T-cell (primary cell): ENCODE data around the gene WDR20. TPM values are rescaled to one million over a fixed set of nuclear protein-coding genes. Genes with fewer than 3 reads are reported as not detected.
"Not testable (repeated sequence)": the region's sequence is repeated elsewhere in the genome, so short reads cannot be mapped to it uniquely, and the experiment has no call there.

Source experiments
- ATAC-seq, 4 experiments: fragments of 200-7000 bp in 3 of 4; fragments of 150-1000 bp in 1 of 4; cut with Tn5 transposase; replicated peaks in 1 of 4; 1 replicate in 3 of 4; 2 replicates in 1 of 4; pipeline ENCODE4 v1.10.0; 2021; ENCODE audit warnings: moderate library complexity in 3 of 4, mild to moderate bottlenecking in 2 of 4, moderate number of reproducible peaks in 1 of 4
- CTCF ChIA-PET, 2 donors: fragments of 300-600 bp; sonication (Branson Sonifier 250); formaldehyde crosslinking; loops; one replicate each; lab custom pipeline; 2022; ENCODE audit warnings: antibody characterized with exemption in 2 of 2; lab: Charles Lee
- POLR2A ChIA-PET, 2 donors: fragments of 300-600 bp; sonication (Branson Sonifier 250); formaldehyde crosslinking; loops; one replicate each; lab custom pipeline; 2022; ENCODE audit warnings: antibody characterized with exemption in 2 of 2; lab: Charles Lee
- DNase-seq, 35 experiments: peaks; one replicate each; pipeline versions ENCODE4 v3.0.0 to v3.0.0-alpha.2; 2013 to 2023
- H3K27ac ChIP-seq: one replicate; pipeline ENCODE4 v1.5.1; 2013; ENCODE audit warnings: low read length
- H3K27me3 ChIP-seq, 2 experiments: replicated peaks in 1 of 2; 1 replicate in 1 of 2; 2 replicates in 1 of 2; pipeline versions ENCODE4 v1.6.1 to v1.7.0; 2013; ENCODE audit warnings: low read length in 1 of 2, mixed read lengths in 1 of 2; ENCODE audit not compliant: control insufficient read depth in 2 of 2, insufficient read depth in 2 of 2; ENCODE audit errors: extremely low read depth in 1 of 2
- H3K36me3 ChIP-seq, 2 donors: 1 replicate in 1 of 2; 2 replicates in 1 of 2; pipeline versions ENCODE4 v1.6.1 to v1.7.0; 2013; ENCODE audit warnings: low read length in 1 of 2; ENCODE audit not compliant: control insufficient read depth in 2 of 2, insufficient read depth in 1 of 2; ENCODE audit errors: extremely low read depth in 1 of 2
- H3K4me1 ChIP-seq, 2 experiments: 1 replicate in 1 of 2; 2 replicates in 1 of 2; pipeline versions ENCODE4 v1.6.1 to v1.7.0; 2013; ENCODE audit warnings: low read length in 2 of 2, mixed read lengths in 1 of 2; ENCODE audit not compliant: insufficient read depth in 2 of 2, control insufficient read depth in 1 of 2; ENCODE audit errors: extremely low read depth in 1 of 2
- H3K4me3 ChIP-seq, 2 donors: 1 replicate in 1 of 2; 2 replicates in 1 of 2; pipeline versions ENCODE4 v1.5.1 to v1.7.0; 2013; ENCODE audit warnings: mild to moderate bottlenecking in 2 of 2, low read length in 1 of 2, moderate library complexity in 1 of 2; ENCODE audit not compliant: control insufficient read depth in 1 of 2; ENCODE audit errors: extremely low read depth in 1 of 2
- H3K9me3 ChIP-seq: 2 replicates; pipeline ENCODE4 v1.7.0; 2013
- H3K27ac Mint-ChIP-seq, 2 donors: one replicate each; pipeline ENCODE4 v1.8.0; 2020 to 2021; ENCODE audit warnings: mild to moderate bottlenecking in 2 of 2, mixed read lengths in 2 of 2
- H3K27me3 Mint-ChIP-seq, 2 donors: one replicate each; pipeline ENCODE4 v1.8.0; 2021 to 2022; ENCODE audit warnings: mixed read lengths in 2 of 2
- H3K36me3 Mint-ChIP-seq: one replicate; pipeline ENCODE4 v1.8.0; 2021; ENCODE audit warnings: mixed read lengths
- H3K4me1 Mint-ChIP-seq, 3 donors: one replicate each; pipeline ENCODE4 v1.8.0; 2020 to 2022; ENCODE audit warnings: mixed read lengths in 3 of 3, mild to moderate bottlenecking in 1 of 3
- H3K4me3 Mint-ChIP-seq, 3 donors: one replicate each; pipeline ENCODE4 v1.8.0; 2020 to 2022; ENCODE audit warnings: mild to moderate bottlenecking in 3 of 3, mixed read lengths in 3 of 3, moderate library complexity in 3 of 3
- H3K9me3 Mint-ChIP-seq, 3 donors: one replicate each; pipeline ENCODE4 v1.8.0; 2020 to 2022; ENCODE audit warnings: mixed read lengths in 3 of 3
- WGBS: methylation state at CpG from one replicate; pipeline ENCODE4 v1.1.5; 2013; ENCODE audit warnings: missing lambda C conversion rate; ENCODE audit not compliant: insufficient coverage; 5-methylcytosine and 5-hydroxymethylcytosine counted together
- total RNA-seq, 35 experiments: library from RNA in 6 of 35; stranded (reverse) in 6 of 35; fragments of 120-200 nt in 1 of 35; gene quantifications; one replicate each; pipeline versions ENCODE4 v1.2.1 to v1.2.4 and lab custom pipeline; 2013 to 2026

WDR20 gene
- total RNA-seq, 5 donors from 2014 or later (not counting 1 experiment from before 2014, with no cell fraction given) = 38.9 to 53.1 (median 49.5) TPM

DNA sequence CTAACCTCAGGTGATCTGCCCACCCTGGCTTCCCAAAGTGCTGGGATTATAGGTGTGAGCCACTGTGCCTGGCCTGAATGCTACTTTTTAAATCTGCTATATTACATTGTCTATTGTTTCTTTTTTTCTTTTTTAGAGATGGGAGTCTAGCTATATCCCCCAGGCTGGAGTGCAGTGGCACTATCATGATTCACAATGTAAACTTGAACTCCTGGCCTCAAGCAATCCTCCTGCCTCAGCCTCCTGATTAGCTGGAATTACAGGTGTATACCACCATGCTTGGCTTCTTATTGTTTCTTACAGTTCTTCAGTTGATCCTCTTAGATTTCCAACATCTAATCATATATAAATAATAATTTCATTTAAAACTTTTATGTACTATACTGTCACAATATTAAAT, 15.3 kb upstream of the WDR20 start:
- Histone ChIP-seq H3K27ac (no peak overlapping the region), H3K27me3 (no peaks in the 10 kb centered on the region), H3K9me3 (no peaks in the 10 kb centered on the region), H3K4me3 (no peak overlapping the region), H3K4me1 (no peaks in the 10 kb centered on the region), H3K36me3 (no peaks in the 10 kb centered on the region)
- ChIA-PET CTCF (no interaction called here), POLR2A (no interaction called here)
- DNase-seq = no peak
- H3K9me3 Mint-ChIP-seq = no peaks in the 10 kb centered on the region
- H3K4me1 Mint-ChIP-seq = no peaks in the 10 kb centered on the region
- no peaks in the 10 kb centered on the region for H3K36me3 Mint-ChIP-seq
- no peak overlapping the region for H3K27ac Mint-ChIP-seq
- no peak for ATAC-seq
- no peak overlapping the region for H3K4me3 Mint-ChIP-seq
- no peaks in the 10 kb centered on the region for H3K27me3 Mint-ChIP-seq

DNA sequence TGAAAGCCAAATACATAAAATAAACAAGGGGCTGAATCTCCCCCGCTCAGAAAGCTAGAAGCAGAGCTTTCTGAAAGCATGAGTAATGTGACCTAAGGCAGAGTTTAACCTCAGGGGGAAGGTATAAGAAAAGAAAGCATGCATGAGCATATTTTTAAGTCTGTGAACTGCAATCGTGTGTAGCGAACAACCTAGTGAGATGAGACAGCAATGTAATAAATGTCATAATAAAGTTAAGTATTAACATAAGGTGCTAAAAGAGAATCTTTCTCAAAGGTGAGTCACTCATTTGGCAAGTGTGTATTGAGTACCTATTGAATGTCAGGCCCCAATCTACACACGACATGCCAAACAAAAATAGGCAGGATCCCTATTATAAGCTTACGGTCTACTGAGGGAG, 14.2 kb upstream of the WDR20 start:
- Histone ChIP-seq H3K36me3 (no peaks in the 10 kb centered on the region), H3K27me3 (no peaks in the 10 kb centered on the region), H3K4me1 (no peaks in the 10 kb centered on the region), H3K4me3 (no peak overlapping the region), H3K9me3 (no peaks in the 10 kb centered on the region), H3K27ac (no peak overlapping the region)
- DNase-seq = no peak
- no peak overlapping the region for H3K4me3 Mint-ChIP-seq
- no peak for ATAC-seq
- no peaks in the 10 kb centered on the region for H3K9me3 Mint-ChIP-seq
- CTCF ChIA-PET = interaction anchor here in 1 of 2 donors (0.5 kb wide), 1 partner anchor 75 kb away, joined by 3 read pairs; no protein-coding TSS in a partner anchor
- H3K36me3 Mint-ChIP-seq = no peaks in the 10 kb centered on the region
- POLR2A ChIA-PET = no interaction called here
- no peaks in the 10 kb centered on the region for H3K27me3 Mint-ChIP-seq
- no peaks in the 10 kb centered on the region for H3K4me1 Mint-ChIP-seq
- no CpG with 5 or more reads among the region's 5 CpGs for WGBS
- H3K27ac Mint-ChIP-seq = no peak overlapping the region

- Mint-ChIP-seq H3K4me3 (no peak overlapping the region), H3K27ac (no peak overlapping the region), H3K36me3 (no peaks in the 10 kb centered on the region), H3K4me1 (no peaks in the 10 kb centered on the region), H3K9me3 (no peaks in the 10 kb centered on the region), H3K27me3 (no peaks in the 10 kb centered on the region)
- Histone ChIP-seq H3K4me1 (no peaks in the 10 kb centered on the region), H3K4me3 (no peak overlapping the region), H3K27me3 (no peaks in the 10 kb centered on the region), H3K27ac (no peak overlapping the region), H3K9me3 (no peaks in the 10 kb centered on the region), H3K36me3 (no peaks in the 10 kb centered on the region)
- 85% methylated on average over 4 of the region's 5 CpGs for WGBS
- no peak for DNase-seq
- ChIA-PET CTCF (interaction anchor here in 1 of 2 donors (0.6 kb wide), 1 partner anchor 187 kb away, joined by 3 read pairs; no protein-coding TSS in a partner anchor), POLR2A (no interaction called here)
- ATAC-seq = no peak
Measured at GRCh38 chr14:102126807-102127455, 12.8 kb upstream of the WDR20 start.

DNA sequence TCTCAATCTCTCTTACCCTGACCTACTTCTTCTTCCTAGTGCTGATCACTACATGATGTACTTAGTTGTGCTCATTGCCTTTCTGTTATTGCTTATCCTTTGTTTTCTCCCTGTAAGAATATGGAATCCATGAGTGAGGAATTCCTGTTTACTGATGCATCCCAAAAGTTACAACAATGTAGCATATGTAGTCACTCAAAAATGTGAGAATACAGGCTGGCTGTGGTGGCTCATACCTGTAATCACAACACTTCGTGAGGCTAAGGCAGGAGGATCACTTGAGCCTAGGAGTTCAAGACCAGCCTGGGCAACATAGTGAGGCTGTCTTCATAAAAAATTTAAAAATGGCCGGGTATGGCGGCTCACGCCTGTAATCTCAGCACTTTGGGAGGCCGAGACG, 8.0 kb upstream of the WDR20 start:
- Mint-ChIP-seq H3K27ac (no peak overlapping the region), H3K36me3 (peaks cover 8% of the 10 kb centered on the region), H3K9me3 (no peaks in the 10 kb centered on the region), H3K4me3 (no peak overlapping the region), H3K4me1 (no peaks in the 10 kb centered on the region), H3K27me3 (no peaks in the 10 kb centered on the region)
- Histone ChIP-seq H3K27me3 (no peaks in the 10 kb centered on the region), H3K36me3 (peaks cover 0 to 3% of the 10 kb centered on the region in 2 donors), H3K4me1 (no peaks in the 10 kb centered on the region), H3K9me3 (no peaks in the 10 kb centered on the region), H3K27ac (no peak overlapping the region), H3K4me3 (no peak overlapping the region)
- DNase-seq (no peak), ATAC-seq (no peak)
- ChIA-PET POLR2A (no interaction called here), CTCF (no interaction called here)
- 86% methylated on average over 1 of the region's 6 CpGs for WGBS

DNA sequence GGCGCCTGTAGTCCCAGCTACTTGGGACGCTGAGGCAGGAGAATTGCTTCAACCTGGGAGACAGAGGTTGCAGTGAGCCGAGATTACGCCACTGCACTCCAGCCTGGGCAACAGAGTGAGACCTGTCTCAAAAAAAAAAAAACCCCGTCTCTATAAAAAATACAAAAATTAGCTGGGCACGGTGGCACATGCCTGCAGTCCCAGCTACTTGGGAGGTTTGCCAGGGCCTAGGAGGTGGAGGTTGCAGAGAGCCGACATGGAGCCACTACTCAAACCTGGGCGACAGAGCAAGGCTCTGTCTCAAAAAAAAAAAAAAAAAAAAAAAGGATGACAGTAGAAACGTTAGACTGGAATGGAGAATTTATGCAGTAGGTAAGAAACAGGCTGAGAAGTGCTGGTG, 5.7 kb upstream of the WDR20 start:
- DNase-seq, H3K9me3 ChIP-seq, H3K36me3 ChIP-seq, ATAC-seq, H3K4me3 ChIP-seq, H3K4me3 Mint-ChIP-seq, H3K4me1 Mint-ChIP-seq, H3K27ac ChIP-seq, H3K36me3 Mint-ChIP-seq, H3K27me3 ChIP-seq, H3K9me3 Mint-ChIP-seq, POLR2A ChIA-PET, H3K4me1 ChIP-seq, H3K27ac Mint-ChIP-seq, H3K27me3 Mint-ChIP-seq: not testable (repeated sequence)
- CTCF ChIA-PET = interaction anchor here in 1 of 2 donors (0.7 kb wide), 1 partner anchor 650 kb away, joined by 6 read pairs; no protein-coding TSS in a partner anchor
- WGBS = 92% methylated on average over 2 of the region's 9 CpGs

GRCh38 chr14:102134719-102135118, 5.0 kb upstream of the WDR20 start:
- H3K4me1 ChIP-seq, H3K27me3 ChIP-seq, H3K9me3 Mint-ChIP-seq, H3K27ac ChIP-seq, H3K36me3 Mint-ChIP-seq, H3K27me3 Mint-ChIP-seq, POLR2A ChIA-PET, H3K4me3 ChIP-seq, ATAC-seq, H3K36me3 ChIP-seq, H3K27ac Mint-ChIP-seq, H3K9me3 ChIP-seq, H3K4me3 Mint-ChIP-seq, DNase-seq, CTCF ChIA-PET: not testable (repeated sequence)
- H3K4me1 Mint-ChIP-seq = peaks cover 7 to 10% (median 8%) of the 10 kb centered on the region in 3 donors
- 94% methylated on average over 8 of the region's 10 CpGs for WGBS
